DOHH2 (cell line): Measurements from ENCODE around the gene ZDHHC19.

Experiments used
- CTCF ChIP-seq: fragments of 200-600 bp; sonication (generic); IDR thresholded peaks from one replicate; pipeline ENCODE4 v1.5.1; 2014; ENCODE audit warnings: antibody characterized with exemption, mild to moderate bottlenecking, low read depth, low read length; ENCODE audit not compliant: poor library complexity, severe bottlenecking
- EZH2phosphoT487 ChIP-seq: fragments of 200-600 bp; sonication (generic); IDR thresholded peaks from 2 replicates; pipeline ENCODE4 v1.6.1; 2017; ENCODE audit warnings: borderline replicate concordance, mild to moderate bottlenecking, antibody characterized with exemption, low read length, moderate library complexity, mixed read lengths

- TF ChIP-seq CTCF = no peak
- no peak for TF ChIP-seq EZH2phosphoT487
These were observed 29.2 kb upstream of the ZDHHC19 start for GRCh38 chr3:196240424-196240823.
